GM12873 (cell line): ENCODE measurements around the gene PGPEP1.

Experiments
- CTCF ChIP-seq: IDR thresholded peaks from 2 replicates; pipeline ENCODE4 v1.5.1; 2012; ENCODE audit warnings: low read depth, mild to moderate bottlenecking, moderate library complexity, low read length, control low read depth; ENCODE audit not compliant: insufficient read depth; ENCODE audit errors: missing control alignments

Gene PGPEP1

GRCh38 chr19:18386543-18387271, 46.3 kb downstream of the PGPEP1 start:
- TF ChIP-seq CTCF, result no peak

- peak; percentile 100 for TF ChIP-seq CTCF
These were observed 47.9 kb downstream of the PGPEP1 start for GRCh38 chr19:18388100-18388959.

- no peak for TF ChIP-seq CTCF
These were observed 48.7 kb downstream of the PGPEP1 start for GRCh38 chr19:18388960-18389725.

- TF ChIP-seq CTCF, result no peak
These were observed 49.3 kb downstream of the PGPEP1 start for GRCh38 chr19:18389726-18390064.

- TF ChIP-seq CTCF, result no peak
These were observed 49.9 kb downstream of the PGPEP1 start for GRCh38 chr19:18390065-18390907.

- TF ChIP-seq CTCF, result no peak
These were observed 51.2 kb downstream of the PGPEP1 start for GRCh38 chr19:18391509-18392075.
